IPS-20b (cell line): ENCODE results near the gene CHRM5.
"Not testable (repeated sequence)": the region's sequence is repeated elsewhere in the genome, so short reads cannot be mapped to it uniquely, and the experiment has no call there.

Source experiments
- H3K27ac ChIP-seq: one replicate; pipeline ENCODE4 v1.5.1; 2013; ENCODE audit warnings: low read length
- H3K27me3 ChIP-seq: 2 replicates; pipeline ENCODE4 v1.6.1; 2013; ENCODE audit warnings: mild to moderate bottlenecking, low read length, inconsistent platforms; ENCODE audit not compliant: insufficient read depth
- H3K36me3 ChIP-seq: 2 replicates; pipeline ENCODE4 v1.6.1; 2013; ENCODE audit warnings: low read depth, mild to moderate bottlenecking, inconsistent platforms, low read length, moderate library complexity; ENCODE audit not compliant: insufficient read depth
- H3K4me1 ChIP-seq: 2 replicates; pipeline ENCODE4 v1.6.1; 2013; ENCODE audit warnings: mild to moderate bottlenecking, control low read depth, inconsistent platforms, low read length, moderate library complexity; ENCODE audit not compliant: insufficient read depth
- H3K4me3 ChIP-seq: 2 replicates; pipeline ENCODE4 v1.5.1; 2013; ENCODE audit warnings: mild to moderate bottlenecking, low read length, inconsistent platforms
- H3K9ac ChIP-seq: 2 replicates; pipeline ENCODE4 v1.6.1; 2013; ENCODE audit warnings: low read depth, mild to moderate bottlenecking, inconsistent platforms, low read length, moderate library complexity
- H3K9me3 ChIP-seq: 2 replicates; pipeline ENCODE4 v1.6.1; 2013; ENCODE audit warnings: mild to moderate bottlenecking, low read depth, low read length, inconsistent platforms; ENCODE audit not compliant: insufficient read depth

The CHRM5 gene

GRCh38 chr15:33994005-33994615 is 25.8 kb downstream of the CHRM5 start:
- no peaks in the 10 kb centered on the region for H3K4me1 ChIP-seq
- H3K4me3 ChIP-seq: no peak overlapping the region
- H3K27me3 ChIP-seq: no peaks in the 10 kb centered on the region
- no peak overlapping the region for H3K9ac ChIP-seq
- no peak overlapping the region for H3K27ac ChIP-seq
- no peaks in the 10 kb centered on the region for H3K36me3 ChIP-seq
- peaks cover 4% of the 10 kb centered on the region; the same call in 1 of the 2 replicates for H3K9me3 ChIP-seq

DNA sequence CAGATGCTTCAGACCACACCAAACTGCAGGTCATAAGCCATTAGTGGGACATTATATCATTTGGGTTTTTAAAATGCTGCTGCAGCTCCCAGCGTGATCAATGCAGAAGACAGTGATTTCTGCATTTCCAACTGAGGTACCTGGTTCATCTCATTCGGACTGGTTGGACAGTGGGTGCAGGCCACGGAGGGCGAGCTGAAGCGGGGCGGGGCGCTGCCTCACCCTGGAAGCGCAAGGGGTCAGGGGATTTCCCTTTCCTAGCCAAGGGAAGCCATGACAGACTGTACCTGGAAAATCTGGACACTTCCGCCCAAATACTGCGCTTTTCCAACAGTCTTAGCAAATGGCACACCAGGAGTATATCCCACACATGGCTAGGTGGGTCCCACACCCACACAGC is 27.4 kb downstream of the CHRM5 start:
- H3K4me1 ChIP-seq, H3K4me3 ChIP-seq, H3K27me3 ChIP-seq, H3K27ac ChIP-seq, H3K9me3 ChIP-seq, H3K36me3 ChIP-seq, H3K9ac ChIP-seq: not testable (repeated sequence)

DNA sequence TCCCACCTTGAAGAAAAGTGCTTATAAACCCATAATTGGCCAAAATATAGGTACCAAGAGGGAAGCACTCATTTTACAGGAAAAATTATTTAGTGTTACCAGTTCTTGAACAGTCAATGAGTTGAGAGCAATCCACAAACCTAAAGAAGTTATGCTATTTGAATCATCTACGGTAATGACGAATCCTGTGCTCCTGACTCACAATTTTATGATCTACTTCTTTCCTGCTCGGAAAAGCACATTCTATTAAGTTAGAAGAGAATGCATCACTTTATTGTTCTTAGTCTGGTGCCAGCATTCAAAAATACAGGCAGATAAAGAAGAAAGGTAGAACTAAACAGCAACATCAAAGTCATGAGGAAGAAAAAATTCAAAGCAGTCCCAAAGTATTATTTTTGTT is 33.2 kb downstream of the CHRM5 start:
- Histone ChIP-seq H3K36me3 (no peaks in the 10 kb centered on the region), H3K9ac (no peak overlapping the region), H3K4me3 (no peak overlapping the region), H3K27ac (no peak overlapping the region), H3K9me3 (no peaks in the 10 kb centered on the region), H3K4me1 (peaks cover 2% of the 10 kb centered on the region; the same call in 1 of the 2 replicates), H3K27me3 (no peaks in the 10 kb centered on the region)

GRCh38 chr15:34006381-34006780 is 38.1 kb downstream of the CHRM5 start:
- no peak overlapping the region for H3K27ac ChIP-seq
- no peak overlapping the region for H3K4me3 ChIP-seq
- no peak overlapping the region for H3K9ac ChIP-seq

DNA sequence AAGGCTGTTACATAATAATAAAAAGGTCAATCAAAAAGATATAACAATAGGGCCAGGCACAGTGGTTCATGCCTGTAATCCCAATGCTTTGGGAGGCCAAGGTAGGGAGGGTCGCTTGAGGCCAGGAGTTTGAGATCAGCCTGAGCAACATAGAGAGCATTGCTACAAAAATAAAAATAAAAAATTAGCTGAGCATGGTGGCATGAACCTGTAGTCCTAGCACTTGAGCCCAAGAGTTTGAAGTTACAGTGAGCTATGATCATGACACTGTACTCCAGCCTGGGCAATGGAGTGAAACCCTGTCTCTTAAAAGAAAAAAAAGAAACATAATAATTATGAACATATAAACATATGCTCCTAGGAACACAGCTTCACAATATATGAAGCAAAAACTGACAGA is 41.4 kb downstream of the CHRM5 start:
- Histone ChIP-seq H3K9ac (no peak overlapping the region), H3K36me3 (no peaks in the 10 kb centered on the region), H3K27me3 (no peaks in the 10 kb centered on the region), H3K4me3 (no peak overlapping the region), H3K4me1 (peaks cover 5% of the 10 kb centered on the region; the same call in 1 of the 2 replicates), H3K27ac (no peak overlapping the region), H3K9me3 (no peaks in the 10 kb centered on the region)

More at GRCh38 chr15:34006381-34006780, 38.1 kb downstream of the CHRM5 start:
- Histone ChIP-seq H3K4me1 (peaks cover 3% of the 10 kb centered on the region; the same call in 1 of the 2 replicates), H3K9me3 (no peaks in the 10 kb centered on the region), H3K36me3 (no peaks in the 10 kb centered on the region), H3K27me3 (no peaks in the 10 kb centered on the region)

GRCh38 chr15:34010921-34011320 is 42.6 kb downstream of the CHRM5 start:
- H3K27me3 ChIP-seq: no peaks in the 10 kb centered on the region
- no peak overlapping the region for H3K9ac ChIP-seq
- H3K27ac ChIP-seq: no peak overlapping the region
- no peaks in the 10 kb centered on the region for H3K36me3 ChIP-seq
- no peak overlapping the region for H3K4me3 ChIP-seq
- no peaks in the 10 kb centered on the region for H3K9me3 ChIP-seq
- peaks cover 5% of the 10 kb centered on the region; the same call in 1 of the 2 replicates for H3K4me1 ChIP-seq

DNA sequence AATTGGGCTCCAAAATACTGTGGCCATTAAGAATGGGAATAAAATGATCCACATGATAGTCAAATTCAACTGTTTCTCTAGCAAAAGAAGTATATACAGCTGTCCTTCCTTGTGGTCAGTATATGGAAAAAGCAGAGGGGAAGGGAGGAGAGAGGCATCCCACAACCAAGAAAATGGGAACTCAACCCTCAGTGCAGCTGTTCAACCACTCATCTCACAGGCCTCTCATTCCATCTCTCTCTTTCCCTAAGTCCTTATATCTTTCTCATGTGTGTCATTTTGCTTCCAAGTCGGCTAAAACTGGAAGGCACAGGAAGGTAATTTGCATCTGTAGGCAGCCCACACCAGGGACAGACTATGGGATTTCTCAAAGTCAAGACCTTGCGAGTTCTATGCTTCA is 43.2 kb downstream of the CHRM5 start:
- Histone ChIP-seq H3K27me3 (no peaks in the 10 kb centered on the region), H3K4me1 (peaks cover 4% of the 10 kb centered on the region; the same call in 1 of the 2 replicates), H3K9ac (no peak overlapping the region), H3K27ac (no peak overlapping the region), H3K4me3 (no peak overlapping the region), H3K36me3 (no peaks in the 10 kb centered on the region), H3K9me3 (no peaks in the 10 kb centered on the region)

- Histone ChIP-seq H3K4me3 (no peak overlapping the region), H3K4me1 (peaks cover 2% of the 10 kb centered on the region; the same call in 1 of the 2 replicates), H3K9me3 (no peaks in the 10 kb centered on the region), H3K9ac (no peak overlapping the region), H3K36me3 (no peaks in the 10 kb centered on the region), H3K27me3 (no peaks in the 10 kb centered on the region), H3K27ac (no peak overlapping the region)
Measured at GRCh38 chr15:34012461-34013028, 44.2 kb downstream of the CHRM5 start.

DNA sequence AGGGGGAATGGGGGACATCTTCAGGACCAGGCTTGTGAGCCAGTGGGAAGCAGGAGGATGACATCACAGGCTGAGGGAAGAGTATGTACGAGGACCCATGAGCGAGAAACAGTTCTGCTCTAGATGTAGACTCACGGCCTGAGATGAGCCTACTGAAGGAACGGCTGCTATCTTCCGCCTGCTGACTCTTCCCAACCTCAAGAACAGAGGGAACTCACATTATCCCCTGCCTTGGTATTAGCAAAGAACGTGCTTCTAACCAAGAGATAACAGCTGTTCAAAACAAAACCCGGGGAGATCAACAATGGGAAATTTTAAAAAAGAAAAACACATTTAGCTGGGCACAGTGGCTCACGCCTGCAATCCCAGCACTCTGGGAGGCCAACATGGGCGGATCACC is 45.4 kb downstream of the CHRM5 start:
- H3K27me3 ChIP-seq: no peaks in the 10 kb centered on the region
- H3K4me1 ChIP-seq: peaks cover 2% of the 10 kb centered on the region; the same call in 1 of the 2 replicates
- H3K4me3 ChIP-seq: no peak overlapping the region
- H3K36me3 ChIP-seq: no peaks in the 10 kb centered on the region
- H3K9ac ChIP-seq: no peak overlapping the region
- H3K27ac ChIP-seq: no peak overlapping the region
- no peaks in the 10 kb centered on the region for H3K9me3 ChIP-seq

DNA sequence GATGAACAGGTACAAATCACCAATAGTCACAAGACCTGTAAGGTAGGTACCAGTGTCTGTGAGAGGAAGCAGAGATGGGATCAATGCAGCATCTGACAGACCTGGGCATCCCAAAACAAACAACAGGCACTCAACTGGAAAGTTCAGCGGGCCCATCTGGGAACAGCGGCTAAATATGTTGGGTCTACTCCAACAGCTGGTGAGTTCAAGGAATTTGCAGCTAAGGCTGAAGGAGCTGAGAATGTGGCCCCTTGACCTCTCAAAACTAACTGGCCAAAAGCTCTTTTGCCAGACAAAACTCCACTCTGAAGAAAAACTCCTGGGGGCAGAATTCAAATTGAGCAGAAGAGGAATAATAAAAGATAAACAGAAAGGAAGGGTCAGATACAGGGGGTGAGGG is 46.3 kb downstream of the CHRM5 start:
- H3K9ac ChIP-seq: no peak overlapping the region
- H3K4me1 ChIP-seq: peaks cover 2% of the 10 kb centered on the region; the same call in 1 of the 2 replicates
- H3K27me3 ChIP-seq: no peaks in the 10 kb centered on the region
- H3K36me3 ChIP-seq: no peaks in the 10 kb centered on the region
- no peak overlapping the region for H3K27ac ChIP-seq
- H3K4me3 ChIP-seq: no peak overlapping the region
- no peaks in the 10 kb centered on the region for H3K9me3 ChIP-seq

GRCh38 chr15:34018021-34018645 is 49.8 kb downstream of the CHRM5 start:
- no peaks in the 10 kb centered on the region for H3K27me3 ChIP-seq
- no peaks in the 10 kb centered on the region for H3K36me3 ChIP-seq
- no peak overlapping the region for H3K27ac ChIP-seq
- H3K4me1 ChIP-seq: no peaks in the 10 kb centered on the region
- no peak overlapping the region for H3K9ac ChIP-seq
- H3K9me3 ChIP-seq: no peaks in the 10 kb centered on the region
- no peak overlapping the region for H3K4me3 ChIP-seq

DNA sequence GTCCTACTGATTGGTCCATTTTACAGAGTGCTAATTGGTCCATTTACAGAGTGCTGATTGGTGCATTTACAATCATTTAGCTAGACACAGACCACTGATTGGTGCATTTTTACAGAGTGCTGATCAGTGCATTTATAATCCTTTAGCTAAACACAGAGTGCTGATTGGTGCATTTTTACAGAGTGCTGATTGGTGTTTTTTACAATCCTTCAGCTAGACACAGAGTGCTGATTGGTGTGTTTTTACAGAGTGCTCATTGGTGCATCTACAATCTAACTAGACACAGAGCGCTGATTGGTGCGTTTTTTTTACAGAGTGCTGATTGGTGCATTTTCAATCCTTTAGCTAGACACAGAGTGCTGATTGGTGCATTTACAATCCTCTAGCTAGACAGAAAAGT is 50.4 kb downstream of the CHRM5 start:
- H3K36me3 ChIP-seq, H3K9me3 ChIP-seq, H3K4me3 ChIP-seq, H3K9ac ChIP-seq, H3K4me1 ChIP-seq, H3K27ac ChIP-seq, H3K27me3 ChIP-seq: not testable (repeated sequence)
